HFFc6 (cell line): Measurements from ENCODE around the gene CNTFR. TPM values are rescaled to one million over a fixed set of nuclear protein-coding genes. Genes with fewer than 3 reads are reported as not detected.
A peak's percentile ranks its signal among the peaks of the same experiment; 100 is the strongest.

Experiments used
- DNase-seq: peaks from one replicate; pipeline ENCODE4 v3.0.0-alpha.2; 2018
- H3K27ac Mint-ChIP-seq: 2 replicates; pipeline ENCODE4 v1.8.0; 2020; ENCODE audit warnings: mild to moderate bottlenecking, mixed read lengths
- H3K27me3 Mint-ChIP-seq: 2 replicates; pipeline ENCODE4 v1.8.0; 2021; ENCODE audit warnings: mild to moderate bottlenecking, moderate library complexity, mixed read lengths; ENCODE audit not compliant: insufficient read depth
- H3K36me3 Mint-ChIP-seq: 2 replicates; pipeline ENCODE4 v1.8.0; 2021; ENCODE audit warnings: low read depth, mixed read lengths
- H3K4me1 Mint-ChIP-seq: 2 replicates; pipeline ENCODE4 v1.8.0; 2020; ENCODE audit warnings: low read depth, mixed read lengths
- H3K4me3 Mint-ChIP-seq: 2 replicates; pipeline ENCODE4 v1.8.0; 2020; ENCODE audit warnings: mild to moderate bottlenecking, moderate library complexity, mixed read lengths
- H3K9me3 Mint-ChIP-seq: 2 replicates; pipeline ENCODE4 v1.8.0; 2020; ENCODE audit warnings: mild to moderate bottlenecking, mixed read lengths
- total RNA-seq, 6 experiments: library from RNA; stranded (reverse); fragmentation: NEBNext Ultra II Directional; extraction: Animal tissue kit (Norgen Biotek cat#: 25700); gene quantifications; 2 replicates in 1 of 6; 3 replicates in 5 of 6; pipeline ENCODE4 v1.2.3, GENCODE V29; 2021
- TF ChIP-seq, protein P1 (sequence below): fragments of 200-600 bp; sonication (generic); IDR thresholded peaks from 2 replicates; pipeline ENCODE4 v1.5.0; 2021; ENCODE audit warnings: antibody characterized with exemption, mild to moderate bottlenecking

Gene CNTFR
- total RNA-seq, 6 experiments from 2014 or later, result not detected

DNA sequence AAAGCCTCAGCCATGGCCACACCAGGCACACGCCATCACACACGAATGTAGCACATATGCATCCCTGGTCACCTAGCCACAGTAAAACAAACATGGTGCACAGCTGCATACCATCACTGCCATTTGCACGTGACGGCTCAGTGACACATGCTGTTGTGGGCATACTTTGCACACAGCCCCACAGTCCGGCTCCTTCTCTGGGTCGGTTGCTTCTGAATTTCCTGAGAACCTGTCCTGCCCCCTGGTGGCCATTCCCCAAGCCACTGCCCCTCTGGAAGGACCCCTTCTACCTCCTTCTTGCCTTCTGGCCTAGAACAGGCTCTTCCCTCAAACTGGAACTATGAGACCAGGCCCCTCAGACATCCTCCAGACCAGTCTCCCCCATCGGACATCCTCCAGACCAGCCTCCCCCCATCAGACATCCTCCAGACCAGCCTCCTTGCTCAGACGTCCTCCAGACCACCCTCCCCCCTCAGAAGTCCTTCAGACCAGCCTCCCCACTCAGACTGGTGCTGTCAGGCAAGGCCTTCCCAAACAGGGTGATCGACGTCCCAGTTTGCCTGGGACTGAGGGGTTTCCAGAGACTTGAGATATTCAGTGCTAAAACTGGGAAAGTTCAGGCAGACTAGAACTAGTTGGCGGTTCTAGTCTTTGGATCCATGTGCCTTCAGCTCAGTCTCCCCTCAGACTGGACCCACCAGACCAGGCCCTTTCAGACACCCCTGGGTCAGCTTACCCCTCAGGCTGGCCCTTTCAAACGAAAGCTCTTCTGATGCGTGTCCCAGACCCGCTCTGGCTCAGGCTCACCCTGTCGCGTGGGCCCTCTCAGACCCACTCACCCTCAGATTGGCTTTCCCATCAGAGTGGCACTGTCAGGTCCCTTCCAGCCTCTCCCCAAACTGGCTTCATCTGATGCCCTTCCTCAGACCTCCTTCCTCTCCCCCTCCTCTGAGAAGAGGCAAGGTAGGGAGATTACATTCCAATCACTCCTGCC is 42.4 kb downstream of the CNTFR start:
- H3K27ac Mint-ChIP-seq, result no peak overlapping the region; the same call in 1 of the 2 replicates

GRCh38 chr9:34546102-34546833 is 43.3 kb downstream of the CNTFR start:
- no peaks in the 10 kb centered on the region; the same call in 1 of the 2 replicates for H3K4me1 Mint-ChIP-seq
- H3K27ac Mint-ChIP-seq, result no peak overlapping the region
- no peaks in the 10 kb centered on the region for H3K9me3 Mint-ChIP-seq
- no peaks in the 10 kb centered on the region for H3K36me3 Mint-ChIP-seq
- H3K27me3 Mint-ChIP-seq, result peaks cover 27% of the 10 kb centered on the region
- H3K4me3 Mint-ChIP-seq, result no peak overlapping the region
- TF ChIP-seq, protein P1, sequence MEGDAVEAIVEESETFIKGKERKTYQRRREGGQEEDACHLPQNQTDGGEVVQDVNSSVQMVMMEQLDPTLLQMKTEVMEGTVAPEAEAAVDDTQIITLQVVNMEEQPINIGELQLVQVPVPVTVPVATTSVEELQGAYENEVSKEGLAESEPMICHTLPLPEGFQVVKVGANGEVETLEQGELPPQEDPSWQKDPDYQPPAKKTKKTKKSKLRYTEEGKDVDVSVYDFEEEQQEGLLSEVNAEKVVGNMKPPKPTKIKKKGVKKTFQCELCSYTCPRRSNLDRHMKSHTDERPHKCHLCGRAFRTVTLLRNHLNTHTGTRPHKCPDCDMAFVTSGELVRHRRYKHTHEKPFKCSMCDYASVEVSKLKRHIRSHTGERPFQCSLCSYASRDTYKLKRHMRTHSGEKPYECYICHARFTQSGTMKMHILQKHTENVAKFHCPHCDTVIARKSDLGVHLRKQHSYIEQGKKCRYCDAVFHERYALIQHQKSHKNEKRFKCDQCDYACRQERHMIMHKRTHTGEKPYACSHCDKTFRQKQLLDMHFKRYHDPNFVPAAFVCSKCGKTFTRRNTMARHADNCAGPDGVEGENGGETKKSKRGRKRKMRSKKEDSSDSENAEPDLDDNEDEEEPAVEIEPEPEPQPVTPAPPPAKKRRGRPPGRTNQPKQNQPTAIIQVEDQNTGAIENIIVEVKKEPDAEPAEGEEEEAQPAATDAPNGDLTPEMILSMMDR, result no peak
- DNase-seq, result no peak

More for the DNA sequence above, 42.4 kb downstream of the CNTFR start:
- H3K9me3 Mint-ChIP-seq, result no peaks in the 10 kb centered on the region
- H3K36me3 Mint-ChIP-seq, result no peaks in the 10 kb centered on the region
- peaks cover 30% of the 10 kb centered on the region for H3K27me3 Mint-ChIP-seq
- TF ChIP-seq, protein P1, result peak; percentile 88
- H3K4me3 Mint-ChIP-seq, result no peak overlapping the region
- no peaks in the 10 kb centered on the region for H3K4me1 Mint-ChIP-seq
- DNase-seq, result peak; percentile 68

DNA sequence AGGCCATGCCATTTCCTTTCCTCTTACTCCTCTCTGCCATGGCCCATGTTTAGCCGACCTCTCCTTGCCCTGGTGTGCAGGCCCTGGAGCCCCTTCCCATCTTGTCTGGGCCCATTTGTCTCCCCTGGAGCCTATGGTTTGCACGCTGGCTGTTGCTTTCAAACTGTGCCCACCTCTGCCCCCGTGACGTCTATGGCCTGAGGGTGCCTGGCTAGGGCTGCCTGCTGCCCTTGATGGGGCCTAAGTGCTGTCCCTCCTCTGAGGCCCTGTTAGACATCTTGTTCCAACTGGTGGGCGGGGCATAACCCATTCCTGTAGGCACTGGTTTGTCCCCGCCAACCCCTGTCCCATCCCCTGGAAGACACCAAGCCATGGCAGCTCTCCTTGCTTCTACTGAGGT is 44.0 kb downstream of the CNTFR start:
- H3K27ac Mint-ChIP-seq, result no peak overlapping the region
- peaks cover 8% of the 10 kb centered on the region for H3K4me1 Mint-ChIP-seq
- DNase-seq, result no peak
- TF ChIP-seq, protein P1, result no peak
- H3K36me3 Mint-ChIP-seq, result no peaks in the 10 kb centered on the region
- no peaks in the 10 kb centered on the region for H3K9me3 Mint-ChIP-seq
- H3K27me3 Mint-ChIP-seq, result peaks cover 23% of the 10 kb centered on the region
- no peak overlapping the region for H3K4me3 Mint-ChIP-seq

DNA sequence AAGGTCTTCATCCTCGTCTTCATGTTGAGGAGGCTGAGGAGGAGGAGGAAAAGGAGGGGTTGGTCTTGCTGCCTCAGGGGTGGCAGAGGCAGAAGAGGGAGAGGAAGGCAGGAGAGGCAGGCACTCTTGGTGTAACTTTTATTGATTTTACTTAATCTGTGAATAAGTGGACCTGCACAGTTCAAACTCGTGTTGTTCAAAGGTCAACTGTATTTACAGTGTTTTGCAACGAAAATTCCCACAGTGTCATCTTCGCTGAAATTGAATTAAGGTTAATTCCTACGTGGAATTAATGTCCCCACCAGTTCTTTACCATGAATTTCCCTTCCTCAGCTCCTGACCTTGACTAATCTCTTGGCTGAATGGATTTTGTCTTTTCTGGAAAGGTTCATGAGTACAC is 45.5 kb downstream of the CNTFR start:
- H3K27ac Mint-ChIP-seq, result no peak overlapping the region
- H3K27me3 Mint-ChIP-seq, result peaks cover 18% of the 10 kb centered on the region
- H3K9me3 Mint-ChIP-seq, result no peaks in the 10 kb centered on the region

DNA sequence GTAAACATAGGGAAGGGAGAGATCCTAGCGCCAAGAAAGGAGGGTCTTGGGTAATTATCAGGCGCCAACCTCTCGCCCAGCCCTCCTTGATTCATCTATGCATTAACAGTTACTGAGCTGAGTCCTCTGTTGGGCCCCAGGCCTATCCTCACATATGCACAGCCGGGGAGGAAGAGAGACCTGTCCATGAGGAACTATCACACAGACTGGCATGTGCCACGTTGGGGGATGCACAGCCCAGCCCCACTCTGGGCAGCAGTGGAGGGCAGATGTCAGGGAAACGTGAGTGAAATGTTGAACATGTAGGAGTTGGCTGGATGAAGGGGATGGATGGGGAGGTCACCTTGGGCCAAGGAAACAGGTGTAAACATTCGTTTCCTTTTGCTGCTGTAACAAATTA is 48.0 kb downstream of the CNTFR start:
- Mint-ChIP-seq H3K36me3 (no peaks in the 10 kb centered on the region), H3K27me3 (peaks cover 21% of the 10 kb centered on the region), H3K4me3 (no peak overlapping the region), H3K27ac (no peak overlapping the region), H3K4me1 (peaks cover 8% of the 10 kb centered on the region), H3K9me3 (no peaks in the 10 kb centered on the region)
- no peak for DNase-seq
- TF ChIP-seq, protein P1, result no peak

More for the DNA sequence above, 45.5 kb downstream of the CNTFR start:
- Mint-ChIP-seq H3K36me3 (no peaks in the 10 kb centered on the region), H3K4me1 (peaks cover 8% of the 10 kb centered on the region), H3K4me3 (no peak overlapping the region)
- TF ChIP-seq, protein P1, result no peak
- DNase-seq, result no peak
